IPS DF 6.9 (cell line): ENCODE data around the gene MPDU1.

ENCODE experiments used
- DNase-seq: peaks from one replicate; pipeline ENCODE4 v3.0.0-alpha.2; 2013; ENCODE audit warnings: low read depth, low spot score
- H3K27ac ChIP-seq: one replicate; pipeline ENCODE4 v1.5.1; 2013; ENCODE audit warnings: low read length, control low read depth
- H3K27me3 ChIP-seq: 2 replicates; pipeline ENCODE4 v1.6.1; 2013; ENCODE audit warnings: mild to moderate bottlenecking, low read length; ENCODE audit not compliant: control insufficient read depth, insufficient read depth
- H3K36me3 ChIP-seq: 2 replicates; pipeline ENCODE4 v1.6.1; 2013; ENCODE audit warnings: low read length; ENCODE audit not compliant: control insufficient read depth, insufficient read depth
- H3K4me1 ChIP-seq: 2 replicates; pipeline ENCODE4 v1.6.1; 2013; ENCODE audit warnings: low read length; ENCODE audit not compliant: control insufficient read depth, insufficient read depth
- H3K4me3 ChIP-seq: 2 replicates; pipeline ENCODE4 v1.5.1; 2013; ENCODE audit warnings: mild to moderate bottlenecking, low read length
- H3K9me3 ChIP-seq: 2 replicates; pipeline ENCODE4 v1.6.1; 2013; ENCODE audit warnings: low read length, inconsistent platforms; ENCODE audit not compliant: control insufficient read depth, insufficient read depth
- WGBS: extraction: QIAGEN DNeasy Blood & Tissue Kit; methylation state at CpG from one replicate; pipeline ENCODE4 v1.1.7; 2013; ENCODE audit warnings: mixed read lengths, missing lambda C conversion rate; ENCODE audit not compliant: insufficient read length, insufficient coverage; 5-methylcytosine and 5-hydroxymethylcytosine counted together

Gene MPDU1

DNA sequence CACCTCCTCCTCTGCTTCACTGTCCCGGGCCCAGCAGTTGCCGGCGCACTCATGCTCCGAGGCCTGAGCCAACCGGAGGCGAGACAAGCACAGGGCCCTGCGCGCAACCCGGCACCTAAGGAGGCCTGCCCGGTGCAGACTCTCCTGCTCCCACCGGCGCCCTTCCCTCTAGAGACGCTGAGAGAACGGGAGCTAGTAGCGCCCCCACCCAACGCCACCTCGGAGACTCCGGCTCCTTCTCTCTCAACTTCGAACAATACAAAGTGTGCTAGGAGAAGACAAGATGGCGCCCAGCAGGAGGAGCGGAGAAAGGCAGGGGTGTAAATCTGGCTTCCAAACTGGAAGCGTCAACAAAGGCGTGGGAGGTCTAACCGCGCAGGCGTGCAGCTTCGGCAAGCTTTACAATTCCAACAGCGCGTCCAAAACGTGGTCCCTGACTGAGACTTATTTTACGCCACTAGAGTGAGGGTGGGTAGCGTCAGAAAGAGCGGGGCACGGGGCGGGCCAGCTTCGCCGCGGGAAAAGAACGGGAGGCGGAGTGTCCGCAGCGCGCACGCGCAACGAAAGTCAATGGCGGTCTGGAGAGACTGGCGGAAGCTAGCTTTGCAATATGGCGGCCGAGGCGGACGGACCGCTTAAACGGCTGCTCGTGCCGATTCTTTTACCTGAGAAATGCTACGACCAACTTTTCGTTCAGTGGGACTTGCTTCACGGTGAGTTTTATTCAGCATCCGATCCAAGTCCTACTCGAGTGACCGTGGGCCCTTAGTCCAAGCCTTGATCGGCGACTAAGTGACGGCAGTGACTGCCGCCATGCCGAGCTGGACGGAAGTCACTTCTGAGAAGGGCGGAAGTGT, at the start of gene MPDU1:
Gene MPDU1, plus strand, starts transcription at position 600 of the 857 bp plus-strand sequence. Its CDS starts 11 bp downstream, at position 611.
- peak; percentile 82 for DNase-seq
- H3K36me3 ChIP-seq = no peaks in the 10 kb centered on the region; the same call in 1 of the 2 replicates
- no peaks in the 10 kb centered on the region for H3K27me3 ChIP-seq
- WGBS = no CpG with 5 or more reads among the region's 69 CpGs
- peak within 1 kb of the TSS; percentile 90; the same call in 1 of the 2 replicates for H3K4me3 ChIP-seq
- H3K4me1 ChIP-seq = peaks cover 6% of the 10 kb centered on the region
- H3K27ac ChIP-seq = no peak within 1 kb of the TSS
- no peaks in the 10 kb centered on the region for H3K9me3 ChIP-seq

DNA sequence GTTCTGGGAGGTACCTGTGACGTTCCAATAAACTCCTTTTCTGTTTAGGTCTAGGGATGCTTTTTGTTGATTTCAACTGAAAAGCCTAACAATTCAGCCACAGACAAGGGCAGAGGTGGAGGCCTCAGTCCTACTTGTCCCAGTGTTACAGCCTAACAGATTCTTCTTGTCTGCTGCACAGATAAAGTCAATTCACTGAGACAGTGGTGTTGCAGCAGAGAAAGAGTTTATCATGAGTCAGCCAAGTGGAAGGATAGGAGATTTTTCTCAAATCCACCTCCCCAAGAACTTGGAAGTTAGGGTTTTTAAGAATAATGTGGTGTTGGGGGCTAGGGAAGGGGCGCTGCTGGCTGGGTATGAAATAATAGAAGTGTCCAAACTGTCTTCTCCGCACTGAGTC, 45.6 kb upstream of the MPDU1 start:
- Histone ChIP-seq H3K4me1 (no peaks in the 10 kb centered on the region), H3K4me3 (no peak overlapping the region), H3K9me3 (no peaks in the 10 kb centered on the region), H3K36me3 (no peaks in the 10 kb centered on the region), H3K27ac (no peak overlapping the region), H3K27me3 (no peaks in the 10 kb centered on the region; the same call in 1 of the 2 replicates)
- WGBS = no CpG with 5 or more reads among the region's 3 CpGs
- DNase-seq = no peak

DNA sequence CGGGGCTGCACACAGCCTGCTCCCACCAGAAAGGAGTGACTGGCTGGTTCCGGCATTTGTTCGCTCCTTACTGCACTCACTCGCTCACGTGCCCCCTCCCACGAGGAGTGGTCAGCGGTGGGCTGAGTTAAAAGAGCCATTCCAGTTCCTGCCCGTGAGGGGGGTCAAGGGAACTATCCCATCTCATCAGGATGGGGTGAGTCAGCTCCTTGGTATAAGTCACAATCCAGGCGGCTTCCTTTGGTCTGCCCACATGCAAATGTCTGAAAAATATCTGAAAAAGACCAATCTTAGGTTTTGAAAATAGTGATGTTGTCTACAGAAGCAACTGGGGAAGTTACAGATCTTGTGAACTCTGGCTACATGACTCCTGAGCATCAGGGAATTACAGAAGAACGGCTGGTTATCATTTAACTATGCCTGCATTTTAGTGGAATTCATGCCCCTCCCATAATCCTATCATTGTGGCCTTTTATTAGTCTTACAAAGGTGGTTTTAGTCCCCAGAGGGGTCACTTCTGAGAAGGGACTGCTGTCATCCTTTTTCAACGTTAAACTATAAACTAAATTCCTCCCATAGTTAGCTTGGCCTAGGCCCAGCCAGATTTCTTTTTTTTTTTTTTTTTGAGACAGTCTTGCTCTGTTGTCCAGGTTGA, 44.6 kb upstream of the MPDU1 start:
- no peak overlapping the region for H3K4me3 ChIP-seq
- no peak overlapping the region for H3K27ac ChIP-seq
- DNase-seq = no peak
- H3K27me3 ChIP-seq = no peaks in the 10 kb centered on the region; the same call in 1 of the 2 replicates
- H3K4me1 ChIP-seq = no peaks in the 10 kb centered on the region
- H3K9me3 ChIP-seq = no peaks in the 10 kb centered on the region
- no CpG with 5 or more reads among the region's 11 CpGs for WGBS
- no peaks in the 10 kb centered on the region for H3K36me3 ChIP-seq

DNA sequence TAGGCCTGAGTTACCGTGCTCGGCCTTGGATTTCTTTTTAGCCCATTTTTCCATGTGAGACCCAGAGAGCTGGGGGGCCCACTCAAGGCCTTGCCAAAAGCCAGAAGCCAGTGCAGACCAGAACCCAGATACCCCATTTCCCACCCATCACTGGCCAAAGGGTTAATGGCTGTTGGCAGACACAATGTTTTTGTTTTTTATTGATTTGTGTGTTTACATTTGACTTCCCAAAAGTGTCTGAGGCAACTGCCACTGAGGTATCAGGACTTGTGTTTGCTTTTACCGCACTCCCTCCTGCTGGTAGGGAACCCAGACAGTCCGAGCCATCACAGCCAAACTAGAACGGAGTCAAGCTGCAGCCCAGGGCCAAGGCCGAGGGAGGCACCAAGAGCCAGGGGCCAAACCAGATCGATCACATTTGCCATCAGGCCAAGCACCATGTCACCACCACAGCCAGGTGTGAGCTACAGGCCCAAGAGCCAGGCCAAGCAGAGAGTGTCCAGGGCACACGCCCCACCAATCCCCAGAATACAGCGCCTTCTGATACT, 42.5 kb upstream of the MPDU1 start:
- no peak overlapping the region for H3K27ac ChIP-seq
- H3K36me3 ChIP-seq = no peaks in the 10 kb centered on the region
- no CpG with 5 or more reads among the region's 9 CpGs for WGBS
- DNase-seq = no peak
- H3K9me3 ChIP-seq = no peaks in the 10 kb centered on the region
- H3K4me1 ChIP-seq = no peaks in the 10 kb centered on the region
- H3K27me3 ChIP-seq = no peaks in the 10 kb centered on the region; the same call in 1 of the 2 replicates
- no peak overlapping the region for H3K4me3 ChIP-seq

DNA sequence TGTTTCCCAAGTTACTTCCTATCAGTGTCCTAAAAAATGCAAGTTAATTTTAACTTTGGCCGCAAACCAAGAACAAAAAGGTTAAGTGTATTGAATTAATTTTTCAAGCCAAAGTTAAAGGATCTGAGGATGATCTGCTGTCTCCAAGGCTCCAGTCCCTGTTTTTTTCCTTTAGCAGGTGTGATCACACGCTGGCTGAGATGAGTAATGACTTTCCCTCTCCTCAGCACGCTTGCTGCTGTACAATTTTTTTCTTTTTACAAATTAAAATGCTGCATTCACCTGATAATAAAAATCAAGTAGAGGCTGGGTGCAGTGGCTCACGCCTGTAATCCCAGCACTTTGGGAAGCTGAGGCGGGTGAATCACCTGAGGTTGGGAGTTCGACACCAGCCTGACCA, 38.7 kb upstream of the MPDU1 start:
- no CpG with 5 or more reads among the region's 6 CpGs for WGBS

DNA sequence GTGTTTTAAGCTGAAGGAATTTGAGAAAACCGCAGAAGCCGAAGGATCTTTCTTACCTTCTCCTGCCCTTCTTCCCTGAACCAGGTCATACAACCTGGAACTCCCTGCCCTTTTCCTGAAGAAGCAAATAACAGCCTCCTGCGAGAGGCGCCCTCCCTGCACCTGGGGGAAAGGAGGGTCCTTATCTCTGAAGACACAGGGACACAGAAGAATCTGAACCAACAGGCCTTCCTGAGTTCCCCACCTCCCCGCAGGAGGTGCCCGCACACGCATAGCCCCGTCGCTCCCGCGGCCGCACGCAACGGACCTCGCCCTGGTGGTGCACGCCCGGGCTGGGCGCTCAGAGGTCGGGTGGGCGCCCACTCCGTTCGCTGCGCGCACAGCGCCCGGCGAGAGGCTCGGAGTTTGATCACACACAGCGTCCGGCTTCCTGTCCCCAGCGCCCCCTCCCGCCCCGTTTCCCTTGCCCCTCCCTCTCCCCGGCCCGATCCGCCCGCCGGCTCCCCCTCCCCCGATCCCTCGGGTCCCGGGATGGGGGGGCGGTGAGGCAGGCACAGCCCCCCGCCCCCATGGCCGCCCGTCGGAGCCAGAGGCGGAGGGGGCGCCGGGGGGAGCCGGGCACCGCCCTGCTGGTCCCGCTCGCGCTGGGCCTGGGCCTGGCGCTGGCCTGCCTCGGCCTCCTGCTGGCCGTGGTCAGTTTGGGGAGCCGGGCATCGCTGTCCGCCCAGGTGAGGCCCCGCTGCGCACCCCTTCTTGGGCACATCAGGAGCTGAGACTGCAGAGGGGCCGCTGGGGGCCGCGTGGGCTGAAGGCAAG, 34.9 kb upstream of the MPDU1 start, which contains the start of gene TNFSF12:
Gene TNFSF12, plus strand, starts transcription at position 474 of the 816 bp plus-strand sequence. Its CDS starts 96 bp downstream, at position 570.
- Histone ChIP-seq H3K4me3 (peak within 1 kb of the TSS; percentile 99), H3K9me3 (no peaks in the 10 kb centered on the region), H3K27me3 (no peaks in the 10 kb centered on the region; the same call in 1 of the 2 replicates), H3K27ac (no peak within 1 kb of the TSS), H3K4me1 (0 out of 2 replicates have a peak, but pooled peaks cover 3% of the 10 kb centered on the region), H3K36me3 (no peaks in the 10 kb centered on the region; the same call in 1 of the 2 replicates)
- no peak for DNase-seq
- no CpG with 5 or more reads among the region's 65 CpGs for WGBS

More for the DNA sequence above, 38.7 kb upstream of the MPDU1 start:
- Histone ChIP-seq H3K9me3 (no peaks in the 10 kb centered on the region), H3K27ac (no peak overlapping the region), H3K27me3 (no peaks in the 10 kb centered on the region), H3K4me1 (0 out of 2 replicates have a peak, but pooled peaks cover 3% of the 10 kb centered on the region), H3K36me3 (no peaks in the 10 kb centered on the region; the same call in 1 of the 2 replicates), H3K4me3 (no peak overlapping the region)
- DNase-seq = no peak

DNA sequence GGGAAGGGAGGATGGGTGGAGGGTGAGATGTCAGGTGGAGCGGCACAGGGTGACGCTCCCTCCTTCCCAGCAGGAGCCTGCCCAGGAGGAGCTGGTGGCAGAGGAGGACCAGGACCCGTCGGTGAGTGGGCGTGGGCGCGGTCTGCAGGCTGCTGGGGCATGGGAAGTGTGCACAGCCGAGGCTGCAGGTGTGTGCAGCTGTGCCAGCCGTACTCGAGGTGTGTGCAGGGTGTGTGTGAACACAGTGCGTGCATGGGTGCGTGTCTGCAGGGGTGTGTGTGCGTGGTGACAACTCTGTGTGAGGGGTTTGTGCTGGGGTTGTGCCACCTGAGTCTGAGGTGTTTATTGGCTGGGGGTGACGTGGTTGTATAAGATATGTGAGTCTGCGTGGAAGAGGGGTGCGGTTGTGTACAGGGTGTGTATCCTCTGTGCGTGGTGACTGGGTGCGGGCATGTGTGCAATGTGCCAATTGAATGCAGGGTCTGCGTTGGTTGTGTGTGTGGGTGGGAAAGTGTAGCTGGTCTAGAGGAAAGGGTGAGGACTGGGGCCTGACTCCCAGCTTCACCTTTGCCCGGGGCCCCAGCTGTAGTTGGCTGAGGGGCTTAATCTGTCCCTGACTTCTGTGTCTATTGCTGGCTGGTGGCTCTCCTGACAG, 34.1 kb upstream of the MPDU1 start:
- H3K4me3 ChIP-seq = peak overlapping the region; percentile 99; the same call in 1 of the 2 replicates
- H3K27ac ChIP-seq = no peak overlapping the region
- H3K36me3 ChIP-seq = no peaks in the 10 kb centered on the region; the same call in 1 of the 2 replicates
- no CpG with 5 or more reads among the region's 20 CpGs for WGBS
- no peak for DNase-seq
- H3K9me3 ChIP-seq = no peaks in the 10 kb centered on the region
- 0 out of 2 replicates have a peak, but pooled peaks cover 3% of the 10 kb centered on the region for H3K4me1 ChIP-seq
- H3K27me3 ChIP-seq = no peaks in the 10 kb centered on the region; the same call in 1 of the 2 replicates

DNA sequence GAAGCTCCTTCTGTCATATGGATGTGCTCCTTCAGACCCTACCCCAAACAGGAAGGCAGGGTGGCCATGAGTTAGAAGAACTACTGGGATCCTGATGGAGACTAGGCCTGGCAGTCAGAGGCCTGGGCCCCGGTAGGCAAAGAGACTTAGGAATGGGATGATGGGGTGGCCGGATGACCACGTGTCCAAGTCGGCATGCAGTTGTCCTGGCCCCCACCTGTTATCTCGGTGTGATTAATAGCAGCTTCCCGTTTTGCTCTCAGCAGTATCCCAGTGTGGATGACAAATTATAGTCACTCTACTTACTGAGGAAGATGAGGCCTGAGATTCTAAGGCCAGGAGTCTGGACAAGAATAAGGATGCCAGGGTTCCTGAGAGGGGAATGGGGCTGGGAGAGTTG, 33.3 kb upstream of the MPDU1 start:
- Histone ChIP-seq H3K27me3 (no peaks in the 10 kb centered on the region; the same call in 1 of the 2 replicates), H3K4me1 (0 out of 2 replicates have a peak, but pooled peaks cover 3% of the 10 kb centered on the region), H3K27ac (no peak overlapping the region), H3K4me3 (no peak overlapping the region), H3K36me3 (no peaks in the 10 kb centered on the region; the same call in 1 of the 2 replicates), H3K9me3 (no peaks in the 10 kb centered on the region)
- DNase-seq = no peak
- WGBS = no CpG with 5 or more reads among the region's 6 CpGs

DNA sequence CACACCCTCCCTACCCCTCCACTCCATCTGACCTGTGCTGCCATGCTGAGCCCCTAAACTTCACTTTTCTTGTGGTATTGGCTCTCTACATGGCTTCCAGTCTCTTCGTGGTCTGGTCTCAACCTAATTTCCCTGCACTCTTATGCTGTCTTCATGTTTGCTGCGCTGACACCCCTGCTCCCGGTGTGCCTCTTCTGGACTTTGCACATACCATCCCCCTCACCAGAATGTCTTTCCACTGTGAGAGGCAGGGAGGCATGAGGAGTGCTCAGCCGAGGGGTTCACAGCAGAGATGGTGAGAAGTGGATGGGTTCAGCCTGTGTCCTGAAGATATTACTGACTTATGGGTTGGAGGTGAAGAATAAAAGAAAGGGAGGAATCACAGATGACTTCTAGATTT, 32.3 kb upstream of the MPDU1 start:
- no CpG with 5 or more reads among the region's 4 CpGs for WGBS

More for the DNA sequence above, 32.3 kb upstream of the MPDU1 start:
- no peaks in the 10 kb centered on the region; the same call in 1 of the 2 replicates for H3K36me3 ChIP-seq
- H3K27me3 ChIP-seq = no peaks in the 10 kb centered on the region; the same call in 1 of the 2 replicates
- H3K27ac ChIP-seq = no peak overlapping the region
- H3K4me1 ChIP-seq = 0 out of 2 replicates have a peak, but pooled peaks cover 3% of the 10 kb centered on the region
- DNase-seq = no peak
- no peaks in the 10 kb centered on the region for H3K9me3 ChIP-seq
- H3K4me3 ChIP-seq = no peak overlapping the region
